SK-N-SH (cell line): ENCODE results near the gene TACC2. TPM values are rescaled to one million over a fixed set of nuclear protein-coding genes. Genes with fewer than 3 reads are reported as not detected.

ENCODE experiments used
- CTCF ChIA-PET: fragments of 300-600, 350-600 bp; formaldehyde crosslinking; extraction: SDS; loops from one replicate; lab custom pipeline; 2021; lab: Yijun Ruan, JAX
- POLR2A ChIA-PET: fragments of 350-600 bp; sonication (Branson Sonifier 250); formaldehyde crosslinking; extraction: SDS; loops from one replicate; lab custom pipeline; 2020; ENCODE audit warnings: antibody characterized with exemption, inconsistent platforms; lab: Yijun Ruan, JAX
- DNase-seq: peaks from one replicate; pipeline ENCODE4 v3.0.0; 2012
- H2AFZ ChIP-seq: fragments of 200-600 bp; sonication (generic); 2 replicates; pipeline ENCODE4 v1.8.1; 2016; ENCODE audit warnings: antibody characterized with exemption, mild to moderate bottlenecking, low read depth
- H3F3A ChIP-seq: fragments of 200-600 bp; sonication (generic); replicated peaks from 2 replicates; pipeline ENCODE3; 2016; ENCODE audit warnings: antibody characterized with exemption, mild to moderate bottlenecking; ENCODE audit not compliant: insufficient read depth
- H3K27ac ChIP-seq, 2 experiments: fragments of 200-500 bp in 1 of 2; fragments of 200-600 bp in 1 of 2; sonication (Bioruptor generic) in 1 of 2; sonication (generic), shearing (Covaris generic) in 1 of 2; 2 replicates each; pipeline versions ENCODE4 v1.5.1 to v1.6.1; 2014 to 2016; ENCODE audit warnings: low read depth in 2 of 2, inconsistent platforms in 1 of 2, low read length in 1 of 2, mild to moderate bottlenecking in 1 of 2, mixed read lengths in 1 of 2
- H3K27me3 ChIP-seq: fragments of 200-600 bp; sonication (generic), shearing (Covaris generic); 2 replicates; pipeline ENCODE4 v1.6.1; 2016; ENCODE audit warnings: mixed run types; ENCODE audit not compliant: insufficient read depth
- H3K36me3 ChIP-seq, 2 experiments: fragments of 200-500 bp in 1 of 2; fragments of 200-600 bp in 1 of 2; sonication (Bioruptor generic) in 1 of 2; sonication (generic) in 1 of 2; replicated peaks in 1 of 2; 2 replicates each; pipeline versions ENCODE3 to v1.5.1; 2014 to 2016; ENCODE audit warnings: low read length in 1 of 2, mild to moderate bottlenecking in 1 of 2; ENCODE audit not compliant: insufficient read depth in 2 of 2, control insufficient read depth in 1 of 2
- H3K4me1 ChIP-seq, 2 experiments: fragments of 200-500 bp in 1 of 2; fragments of 200-600 bp in 1 of 2; sonication (Bioruptor generic) in 1 of 2; sonication (generic), shearing (Covaris generic) in 1 of 2; 2 replicates each; pipeline versions ENCODE4 v1.5.1 to v1.6.1; 2014 to 2016; ENCODE audit warnings: low read depth in 1 of 2, low read length in 1 of 2, mixed run types in 1 of 2; ENCODE audit not compliant: insufficient read depth in 2 of 2, control insufficient read depth in 1 of 2
- H3K4me2 ChIP-seq: fragments of 200-600 bp; sonication (generic), shearing (Covaris generic); 2 replicates; pipeline ENCODE4 v1.6.1; 2017; ENCODE audit warnings: mixed run types
- H3K4me3 ChIP-seq, 2 experiments: fragments of 200-500 bp in 1 of 2; fragments of 200-600 bp in 1 of 2; sonication (Bioruptor generic) in 1 of 2; sonication (generic), shearing (Covaris generic) in 1 of 2; 2 replicates each; pipeline versions ENCODE4 v1.5.1 to v1.8.1; 2014 to 2016; ENCODE audit warnings: low read depth in 2 of 2, inconsistent platforms in 1 of 2, low read length in 1 of 2, mild to moderate bottlenecking in 1 of 2, mixed read lengths in 1 of 2, moderate library complexity in 1 of 2
- H3K79me2 ChIP-seq: fragments of 200-600 bp; sonication (generic); 2 replicates; pipeline ENCODE4 v1.8.1; 2017; ENCODE audit warnings: mild to moderate bottlenecking; ENCODE audit not compliant: insufficient read depth
- H3K9ac ChIP-seq: fragments of 200-600 bp; sonication (generic); 2 replicates; pipeline ENCODE4 v1.6.1; 2017; ENCODE audit warnings: mixed run types
- H3K9me2 ChIP-seq: fragments of 200-600 bp; sonication (generic); 2 replicates; pipeline ENCODE4 v1.6.1; 2017; ENCODE audit warnings: mixed run types
- H3K9me3 ChIP-seq: fragments of 200-600 bp; sonication (generic); 2 replicates; pipeline ENCODE4 v1.6.1; 2017; ENCODE audit warnings: mixed run types, mild to moderate bottlenecking, moderate library complexity
- H4K20me1 ChIP-seq: fragments of 200-600 bp; sonication (generic); 2 replicates; pipeline ENCODE4 v1.6.1; 2017; ENCODE audit warnings: mild to moderate bottlenecking, mixed run types; ENCODE audit not compliant: insufficient read depth
- CHD2 ChIP-seq: fragments of 150-350 bp; IDR thresholded peaks from 2 replicates; pipeline ENCODE4 v1.6.1; 2018; ENCODE audit warnings: low read length; ENCODE audit not compliant: partially characterized antibody
- CTCF ChIP-seq: fragments of 200-600 bp; sonication (generic); IDR thresholded peaks from 2 replicates; pipeline ENCODE4 v1.6.1; 2017; ENCODE audit warnings: antibody characterized with exemption, mild to moderate bottlenecking, moderate library complexity
- EZH2phosphoT487 ChIP-seq: fragments of 200-600 bp; sonication (generic); IDR thresholded peaks from 2 replicates; pipeline ENCODE4 v1.6.1; 2017; ENCODE audit warnings: low read depth, mixed run types, mild to moderate bottlenecking, antibody characterized with exemption, moderate library complexity, borderline replicate concordance
- FOXJ3 ChIP-seq: sonication (generic); formaldehyde crosslinking; IDR thresholded peaks from 2 replicates; pipeline ENCODE4 v1.5.1; 2020; ENCODE audit warnings: mild to moderate bottlenecking, missing genetic modification reagents
- FOXM1 ChIP-seq: IDR thresholded peaks from 2 replicates; pipeline ENCODE4 v1.4.0; 2012; ENCODE audit warnings: low read depth, mild to moderate bottlenecking
- GABPA ChIP-seq: IDR thresholded peaks from 2 replicates; pipeline ENCODE4 v1.4.0; 2012; ENCODE audit warnings: low read depth, mild to moderate bottlenecking
- IRF3 ChIP-seq: fragments of 150-350 bp; IDR thresholded peaks from 2 replicates; pipeline ENCODE4 v1.6.1; 2016; ENCODE audit warnings: mild to moderate bottlenecking, low read depth, low read length
- MAX ChIP-seq: IDR thresholded peaks from 2 replicates; pipeline ENCODE4 v1.4.0; 2012; ENCODE audit warnings: low read depth
- MEF2A ChIP-seq: IDR thresholded peaks from 2 replicates; pipeline ENCODE4 v1.4.0; 2012; ENCODE audit warnings: low read depth, borderline replicate concordance
- NFIC ChIP-seq: IDR thresholded peaks from 2 replicates; pipeline ENCODE4 v1.4.0; 2012; ENCODE audit warnings: borderline replicate concordance
- PBX3 ChIP-seq: IDR thresholded peaks from 2 replicates; pipeline ENCODE4; 2012
- POLR2AphosphoS5 ChIP-seq: IDR thresholded peaks from 2 replicates; pipeline ENCODE4 v1.6.1; 2012; ENCODE audit warnings: low read depth, low read length
- RAD21 ChIP-seq: IDR thresholded peaks from 2 replicates; pipeline ENCODE4 v1.6.1; 2012; ENCODE audit warnings: mild to moderate bottlenecking, low read length
- RCOR1 ChIP-seq: fragments of 150-350 bp; IDR thresholded peaks from 2 replicates; pipeline ENCODE4 v1.6.1; 2017; ENCODE audit warnings: antibody characterized with exemption, low read length
- REST ChIP-seq: IDR thresholded peaks from 2 replicates; pipeline ENCODE4 v1.6.1; 2012; ENCODE audit warnings: mild to moderate bottlenecking, low read depth, low read length, moderate library complexity
- RXRA ChIP-seq: IDR thresholded peaks from 2 replicates; pipeline ENCODE4 v1.4.0; 2012; ENCODE audit warnings: low read depth, mild to moderate bottlenecking, borderline replicate concordance
- SMC3 ChIP-seq: IDR thresholded peaks from 2 replicates; pipeline ENCODE4 v1.6.1; 2012; ENCODE audit warnings: low read depth, low read length, improper control_type of control experiment
- USF1 ChIP-seq: IDR thresholded peaks from 2 replicates; pipeline ENCODE4 v1.4.0; 2012; ENCODE audit warnings: low read depth, borderline replicate concordance
- YY1 ChIP-seq: IDR thresholded peaks from 2 replicates; pipeline ENCODE4 v1.4.0; 2012; ENCODE audit warnings: low read depth, mild to moderate bottlenecking
- WGBS: methylation state at CpG from one replicate; pipeline ENCODE4 v1.1.6; 2017; ENCODE audit warnings: low lambda C conversion rate; 5-methylcytosine and 5-hydroxymethylcytosine counted together
- polyA plus RNA-seq, 3 experiments: library from polyadenylated mRNA; depleted of rRNA; stranded (reverse); fragments of >200 nt; gene quantifications; 2 replicates each; pipeline ENCODE4 v1.2.3, GENCODE V29; 2012

Gene TACC2
- polyA plus RNA-seq, 1 of the 3 experiments (the other 2 are of a cell fraction), result 8.8 TPM

- CTCF ChIA-PET, result interaction anchor here (2.0 kb wide), 1 partner anchor 14 kb away, joined by 5 read pairs; no protein-coding TSS in a partner anchor
- Histone ChIP-seq H2AFZ (no peak overlapping the region), H3K79me2 (no peaks in the 10 kb centered on the region)
Observed at GRCh38 chr10:122044713-122045112, 55.8 kb downstream of the TACC2 start.

More at GRCh38 chr10:122044713-122045112, 55.8 kb downstream of the TACC2 start:
- POLR2A ChIA-PET, result no interaction called here
- Histone ChIP-seq H3K36me3 (no peaks in the 10 kb centered on the region), H3K27me3 (no peaks in the 10 kb centered on the region), H3K4me2 (no peak overlapping the region), H3K4me3 (no peak overlapping the region), H3K27ac (no peak overlapping the region), H3K9me3 (no peaks in the 10 kb centered on the region), H3K9me2 (no peaks in the 10 kb centered on the region), H3F3A (no peaks in the 10 kb centered on the region), H4K20me1 (no peaks in the 10 kb centered on the region), H3K9ac (no peak overlapping the region), H3K4me1 (peaks cover 0 to 4% of the 10 kb centered on the region in 2 experiments; a peak in 1 of 4 replicates)
- TF ChIP-seq POLR2AphosphoS5 (no peak), PBX3 (no peak), MEF2A (no peak), USF1 (no peak), FOXM1 (no peak), RCOR1 (no peak), MAX (no peak), SMC3 (no peak), FOXJ3 (CRISPR knock-in tag) (no peak), RXRA (no peak), REST (no peak), YY1 (no peak), NFIC (no peak), CHD2 (no peak), IRF3 (no peak), RAD21 (no peak), GABPA (no peak), CTCF (no peak), EZH2phosphoT487 (no peak)
- DNase-seq, result no peak
- WGBS, result 77% methylated on average over 9 of the region's 9 CpGs
